Neural cell (in vitro differentiated cells): ENCODE measurements around the gene EOMES.

ENCODE experiments used
- EP300 ChIP-seq: fragments of 450-650 bp; conservative IDR thresholded peaks from 2 replicates; pipeline ENCODE4 v1.6.1; 2014; ENCODE audit warnings: antibody characterized with exemption, mild to moderate bottlenecking, moderate library complexity; ENCODE audit not compliant: poor library complexity, severe bottlenecking
- EZH2 ChIP-seq: fragments of 200-600, 300-800 bp; shearing (Covaris generic), sonication (generic); IDR thresholded peaks from 2 replicates; pipeline ENCODE4 v1.6.1; 2014; ENCODE audit warnings: antibody characterized with exemption, low read length, borderline replicate concordance, mild to moderate bottlenecking; ENCODE audit not compliant: insufficient read depth, poor library complexity, severe bottlenecking
- MXI1 ChIP-seq: fragments of 450-650 bp; conservative IDR thresholded peaks from 2 replicates; pipeline ENCODE4 v1.6.1; 2014; ENCODE audit warnings: antibody characterized with exemption, mild to moderate bottlenecking; ENCODE audit not compliant: poor library complexity, severe bottlenecking
- POLR2AphosphoS5 ChIP-seq: IDR thresholded peaks from 2 replicates; pipeline ENCODE4 v1.6.1; 2012
- RAD21 ChIP-seq: fragments of 450-650 bp; conservative IDR thresholded peaks from 2 replicates; pipeline ENCODE4 v1.6.1; 2014; ENCODE audit warnings: antibody characterized with exemption, mild to moderate bottlenecking, moderate library complexity
- SMC3 ChIP-seq: fragments of 450-650 bp; conservative IDR thresholded peaks from 2 replicates; pipeline ENCODE4 v1.6.1; 2014; ENCODE audit warnings: antibody characterized with exemption, mild to moderate bottlenecking, moderate library complexity; ENCODE audit not compliant: poor library complexity
- TAF1 ChIP-seq: IDR thresholded peaks from 2 replicates; pipeline ENCODE4 v1.6.1; 2012; ENCODE audit warnings: low read depth
- TF ChIP-seq, protein P1 (sequence below): fragments of 450-650 bp; IDR thresholded peaks from 2 replicates; pipeline ENCODE4 v1.5.1; 2014; ENCODE audit warnings: antibody characterized with exemption, mild to moderate bottlenecking, moderate library complexity; ENCODE audit not compliant: poor library complexity, severe bottlenecking
- TF ChIP-seq, protein P2 (sequence below): IDR thresholded peaks from 2 replicates; pipeline ENCODE4 v1.6.1; 2012; ENCODE audit warnings: borderline replicate concordance

DNA sequence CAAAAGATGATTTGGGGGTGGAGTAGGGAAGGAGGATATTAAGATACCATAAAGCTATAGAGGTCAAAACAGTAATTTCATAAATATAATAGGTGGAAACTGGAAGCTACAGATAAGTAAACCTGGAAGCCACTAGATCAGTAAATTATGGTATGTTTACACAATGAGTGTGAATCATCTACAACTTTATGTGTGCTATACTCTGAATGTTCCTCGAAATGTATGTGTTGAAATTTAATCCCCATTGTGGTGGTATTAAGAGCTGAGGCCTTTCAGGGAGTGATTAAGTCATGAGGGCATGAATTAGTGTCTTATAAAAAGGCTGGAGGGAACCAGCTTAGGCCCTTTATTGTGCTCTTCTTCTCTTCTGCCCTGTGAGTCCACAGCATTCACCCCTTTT, 25.2 kb downstream of the EOMES start:
- TF ChIP-seq, protein P1, sequence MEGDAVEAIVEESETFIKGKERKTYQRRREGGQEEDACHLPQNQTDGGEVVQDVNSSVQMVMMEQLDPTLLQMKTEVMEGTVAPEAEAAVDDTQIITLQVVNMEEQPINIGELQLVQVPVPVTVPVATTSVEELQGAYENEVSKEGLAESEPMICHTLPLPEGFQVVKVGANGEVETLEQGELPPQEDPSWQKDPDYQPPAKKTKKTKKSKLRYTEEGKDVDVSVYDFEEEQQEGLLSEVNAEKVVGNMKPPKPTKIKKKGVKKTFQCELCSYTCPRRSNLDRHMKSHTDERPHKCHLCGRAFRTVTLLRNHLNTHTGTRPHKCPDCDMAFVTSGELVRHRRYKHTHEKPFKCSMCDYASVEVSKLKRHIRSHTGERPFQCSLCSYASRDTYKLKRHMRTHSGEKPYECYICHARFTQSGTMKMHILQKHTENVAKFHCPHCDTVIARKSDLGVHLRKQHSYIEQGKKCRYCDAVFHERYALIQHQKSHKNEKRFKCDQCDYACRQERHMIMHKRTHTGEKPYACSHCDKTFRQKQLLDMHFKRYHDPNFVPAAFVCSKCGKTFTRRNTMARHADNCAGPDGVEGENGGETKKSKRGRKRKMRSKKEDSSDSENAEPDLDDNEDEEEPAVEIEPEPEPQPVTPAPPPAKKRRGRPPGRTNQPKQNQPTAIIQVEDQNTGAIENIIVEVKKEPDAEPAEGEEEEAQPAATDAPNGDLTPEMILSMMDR: no peak
- no peak for TF ChIP-seq EP300
- TF ChIP-seq, protein P2, sequence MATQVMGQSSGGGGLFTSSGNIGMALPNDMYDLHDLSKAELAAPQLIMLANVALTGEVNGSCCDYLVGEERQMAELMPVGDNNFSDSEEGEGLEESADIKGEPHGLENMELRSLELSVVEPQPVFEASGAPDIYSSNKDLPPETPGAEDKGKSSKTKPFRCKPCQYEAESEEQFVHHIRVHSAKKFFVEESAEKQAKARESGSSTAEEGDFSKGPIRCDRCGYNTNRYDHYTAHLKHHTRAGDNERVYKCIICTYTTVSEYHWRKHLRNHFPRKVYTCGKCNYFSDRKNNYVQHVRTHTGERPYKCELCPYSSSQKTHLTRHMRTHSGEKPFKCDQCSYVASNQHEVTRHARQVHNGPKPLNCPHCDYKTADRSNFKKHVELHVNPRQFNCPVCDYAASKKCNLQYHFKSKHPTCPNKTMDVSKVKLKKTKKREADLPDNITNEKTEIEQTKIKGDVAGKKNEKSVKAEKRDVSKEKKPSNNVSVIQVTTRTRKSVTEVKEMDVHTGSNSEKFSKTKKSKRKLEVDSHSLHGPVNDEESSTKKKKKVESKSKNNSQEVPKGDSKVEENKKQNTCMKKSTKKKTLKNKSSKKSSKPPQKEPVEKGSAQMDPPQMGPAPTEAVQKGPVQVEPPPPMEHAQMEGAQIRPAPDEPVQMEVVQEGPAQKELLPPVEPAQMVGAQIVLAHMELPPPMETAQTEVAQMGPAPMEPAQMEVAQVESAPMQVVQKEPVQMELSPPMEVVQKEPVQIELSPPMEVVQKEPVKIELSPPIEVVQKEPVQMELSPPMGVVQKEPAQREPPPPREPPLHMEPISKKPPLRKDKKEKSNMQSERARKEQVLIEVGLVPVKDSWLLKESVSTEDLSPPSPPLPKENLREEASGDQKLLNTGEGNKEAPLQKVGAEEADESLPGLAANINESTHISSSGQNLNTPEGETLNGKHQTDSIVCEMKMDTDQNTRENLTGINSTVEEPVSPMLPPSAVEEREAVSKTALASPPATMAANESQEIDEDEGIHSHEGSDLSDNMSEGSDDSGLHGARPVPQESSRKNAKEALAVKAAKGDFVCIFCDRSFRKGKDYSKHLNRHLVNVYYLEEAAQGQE: no peak
- TF ChIP-seq POLR2AphosphoS5: no peak
- TF ChIP-seq RAD21: no peak
- TF ChIP-seq EZH2: no peak
- TF ChIP-seq TAF1: no peak
- no peak for TF ChIP-seq MXI1
- TF ChIP-seq SMC3: no peak
